SK-N-SH (cell line): ENCODE results near the gene TECPR2. TPM values are rescaled to one million over a fixed set of nuclear protein-coding genes. Genes with fewer than 3 reads are reported as not detected.

ENCODE experiments used
- CTCF ChIA-PET: fragments of 300-600, 350-600 bp; formaldehyde crosslinking; extraction: SDS; loops from one replicate; lab custom pipeline; 2021; lab: Yijun Ruan, JAX
- POLR2A ChIA-PET: fragments of 350-600 bp; sonication (Branson Sonifier 250); formaldehyde crosslinking; extraction: SDS; loops from one replicate; lab custom pipeline; 2020; ENCODE audit warnings: antibody characterized with exemption, inconsistent platforms; lab: Yijun Ruan, JAX
- DNase-seq: peaks from one replicate; pipeline ENCODE4 v3.0.0; 2012
- H2AFZ ChIP-seq: fragments of 200-600 bp; sonication (generic); 2 replicates; pipeline ENCODE4 v1.8.1; 2016; ENCODE audit warnings: antibody characterized with exemption, mild to moderate bottlenecking, low read depth
- H3F3A ChIP-seq: fragments of 200-600 bp; sonication (generic); replicated peaks from 2 replicates; pipeline ENCODE3; 2016; ENCODE audit warnings: antibody characterized with exemption, mild to moderate bottlenecking; ENCODE audit not compliant: insufficient read depth
- H3K27ac ChIP-seq, 2 experiments: fragments of 200-500 bp in 1 of 2; fragments of 200-600 bp in 1 of 2; sonication (Bioruptor generic) in 1 of 2; sonication (generic), shearing (Covaris generic) in 1 of 2; 2 replicates each; pipeline versions ENCODE4 v1.5.1 to v1.6.1; 2014 to 2016; ENCODE audit warnings: low read depth in 2 of 2, inconsistent platforms in 1 of 2, low read length in 1 of 2, mild to moderate bottlenecking in 1 of 2, mixed read lengths in 1 of 2
- H3K27me3 ChIP-seq: fragments of 200-600 bp; sonication (generic), shearing (Covaris generic); 2 replicates; pipeline ENCODE4 v1.6.1; 2016; ENCODE audit warnings: mixed run types; ENCODE audit not compliant: insufficient read depth
- H3K36me3 ChIP-seq, 2 experiments: fragments of 200-500 bp in 1 of 2; fragments of 200-600 bp in 1 of 2; sonication (Bioruptor generic) in 1 of 2; sonication (generic) in 1 of 2; replicated peaks in 1 of 2; 2 replicates each; pipeline versions ENCODE3 to v1.5.1; 2014 to 2016; ENCODE audit warnings: low read length in 1 of 2, mild to moderate bottlenecking in 1 of 2; ENCODE audit not compliant: insufficient read depth in 2 of 2, control insufficient read depth in 1 of 2
- H3K4me1 ChIP-seq, 2 experiments: fragments of 200-500 bp in 1 of 2; fragments of 200-600 bp in 1 of 2; sonication (Bioruptor generic) in 1 of 2; sonication (generic), shearing (Covaris generic) in 1 of 2; 2 replicates each; pipeline versions ENCODE4 v1.5.1 to v1.6.1; 2014 to 2016; ENCODE audit warnings: low read depth in 1 of 2, low read length in 1 of 2, mixed run types in 1 of 2; ENCODE audit not compliant: insufficient read depth in 2 of 2, control insufficient read depth in 1 of 2
- H3K4me2 ChIP-seq: fragments of 200-600 bp; sonication (generic), shearing (Covaris generic); 2 replicates; pipeline ENCODE4 v1.6.1; 2017; ENCODE audit warnings: mixed run types
- H3K4me3 ChIP-seq, 2 experiments: fragments of 200-500 bp in 1 of 2; fragments of 200-600 bp in 1 of 2; sonication (Bioruptor generic) in 1 of 2; sonication (generic), shearing (Covaris generic) in 1 of 2; 2 replicates each; pipeline versions ENCODE4 v1.5.1 to v1.8.1; 2014 to 2016; ENCODE audit warnings: low read depth in 2 of 2, inconsistent platforms in 1 of 2, low read length in 1 of 2, mild to moderate bottlenecking in 1 of 2, mixed read lengths in 1 of 2, moderate library complexity in 1 of 2
- H3K79me2 ChIP-seq: fragments of 200-600 bp; sonication (generic); 2 replicates; pipeline ENCODE4 v1.8.1; 2017; ENCODE audit warnings: mild to moderate bottlenecking; ENCODE audit not compliant: insufficient read depth
- H3K9ac ChIP-seq: fragments of 200-600 bp; sonication (generic); 2 replicates; pipeline ENCODE4 v1.6.1; 2017; ENCODE audit warnings: mixed run types
- H3K9me2 ChIP-seq: fragments of 200-600 bp; sonication (generic); 2 replicates; pipeline ENCODE4 v1.6.1; 2017; ENCODE audit warnings: mixed run types
- H3K9me3 ChIP-seq: fragments of 200-600 bp; sonication (generic); 2 replicates; pipeline ENCODE4 v1.6.1; 2017; ENCODE audit warnings: mixed run types, mild to moderate bottlenecking, moderate library complexity
- H4K20me1 ChIP-seq: fragments of 200-600 bp; sonication (generic); 2 replicates; pipeline ENCODE4 v1.6.1; 2017; ENCODE audit warnings: mild to moderate bottlenecking, mixed run types; ENCODE audit not compliant: insufficient read depth
- CHD2 ChIP-seq: fragments of 150-350 bp; IDR thresholded peaks from 2 replicates; pipeline ENCODE4 v1.6.1; 2018; ENCODE audit warnings: low read length; ENCODE audit not compliant: partially characterized antibody
- EP300 ChIP-seq, 2 experiments: IDR thresholded peaks; 2 replicates each; pipeline versions ENCODE4 v1.4.0 to v1.6.1; 2012; ENCODE audit warnings: borderline replicate concordance in 1 of 2, low read depth in 1 of 2, low read length in 1 of 2
- EZH2phosphoT487 ChIP-seq: fragments of 200-600 bp; sonication (generic); IDR thresholded peaks from 2 replicates; pipeline ENCODE4 v1.6.1; 2017; ENCODE audit warnings: low read depth, mixed run types, mild to moderate bottlenecking, antibody characterized with exemption, moderate library complexity, borderline replicate concordance
- FOSL2 ChIP-seq: IDR thresholded peaks from 2 replicates; pipeline ENCODE4 v1.4.0; 2012; ENCODE audit warnings: low read depth, mild to moderate bottlenecking, moderate library complexity, borderline replicate concordance
- GABPA ChIP-seq: IDR thresholded peaks from 2 replicates; pipeline ENCODE4 v1.4.0; 2012; ENCODE audit warnings: low read depth, mild to moderate bottlenecking
- GATA2 ChIP-seq: sonication (generic); formaldehyde crosslinking; IDR thresholded peaks from 2 replicates; pipeline ENCODE4 v1.5.0; 2020; ENCODE audit warnings: mild to moderate bottlenecking, missing genetic modification reagents
- JUND ChIP-seq: IDR thresholded peaks from 2 replicates; pipeline ENCODE4 v1.4.0; 2012
- NFIC ChIP-seq: IDR thresholded peaks from 2 replicates; pipeline ENCODE4 v1.4.0; 2012; ENCODE audit warnings: borderline replicate concordance
- NRF1 ChIP-seq: IDR thresholded peaks from 2 replicates; pipeline ENCODE4 v1.6.1; 2012; ENCODE audit warnings: low read depth, mild to moderate bottlenecking, low read length
- POLR2AphosphoS5 ChIP-seq: IDR thresholded peaks from 2 replicates; pipeline ENCODE4 v1.6.1; 2012; ENCODE audit warnings: low read depth, low read length
- RAD21 ChIP-seq: IDR thresholded peaks from 2 replicates; pipeline ENCODE4 v1.6.1; 2012; ENCODE audit warnings: mild to moderate bottlenecking, low read length
- RCOR1 ChIP-seq: fragments of 150-350 bp; IDR thresholded peaks from 2 replicates; pipeline ENCODE4 v1.6.1; 2017; ENCODE audit warnings: antibody characterized with exemption, low read length
- RFX5 ChIP-seq: IDR thresholded peaks from 2 replicates; pipeline ENCODE4 v1.6.1; 2012; ENCODE audit warnings: mild to moderate bottlenecking, improper control_type of control experiment, low read length
- SIN3A ChIP-seq: IDR thresholded peaks from 2 replicates; pipeline ENCODE4 v1.6.1; 2012; ENCODE audit warnings: low read depth, mild to moderate bottlenecking, low read length, moderate library complexity, borderline replicate concordance
- SMC3 ChIP-seq: IDR thresholded peaks from 2 replicates; pipeline ENCODE4 v1.6.1; 2012; ENCODE audit warnings: low read depth, low read length, improper control_type of control experiment
- TEAD4 ChIP-seq: IDR thresholded peaks from 2 replicates; pipeline ENCODE4 v1.4.0; 2012; ENCODE audit warnings: mild to moderate bottlenecking, borderline replicate concordance; ENCODE audit not compliant: insufficient read depth
- WGBS: methylation state at CpG from one replicate; pipeline ENCODE4 v1.1.6; 2017; ENCODE audit warnings: low lambda C conversion rate; 5-methylcytosine and 5-hydroxymethylcytosine counted together
- polyA plus RNA-seq, 3 experiments: library from polyadenylated mRNA; depleted of rRNA; stranded (reverse); fragments of >200 nt; gene quantifications; 2 replicates each; pipeline ENCODE4 v1.2.3, GENCODE V29; 2012
- TF ChIP-seq, protein P1 (sequence below): fragments of 150-350 bp; IDR thresholded peaks from 2 replicates; pipeline ENCODE4 v1.6.1; 2016; ENCODE audit warnings: mild to moderate bottlenecking, low read depth, low read length
- TF ChIP-seq, protein P2 (sequence below): fragments of 200-600 bp; sonication (generic); IDR thresholded peaks from 2 replicates; pipeline ENCODE4 v1.6.1; 2017; ENCODE audit warnings: antibody characterized with exemption, mild to moderate bottlenecking, moderate library complexity
- TF ChIP-seq, protein P3 (sequence below): fragments of 150-350 bp; IDR thresholded peaks from 2 replicates; pipeline ENCODE4 v1.6.1; 2017; ENCODE audit warnings: antibody characterized with exemption, low read length, low read depth, borderline replicate concordance

The TECPR2 gene
- polyA plus RNA-seq, 1 of the 3 experiments (the other 2 are of a cell fraction), result 6.9 TPM

DNA sequence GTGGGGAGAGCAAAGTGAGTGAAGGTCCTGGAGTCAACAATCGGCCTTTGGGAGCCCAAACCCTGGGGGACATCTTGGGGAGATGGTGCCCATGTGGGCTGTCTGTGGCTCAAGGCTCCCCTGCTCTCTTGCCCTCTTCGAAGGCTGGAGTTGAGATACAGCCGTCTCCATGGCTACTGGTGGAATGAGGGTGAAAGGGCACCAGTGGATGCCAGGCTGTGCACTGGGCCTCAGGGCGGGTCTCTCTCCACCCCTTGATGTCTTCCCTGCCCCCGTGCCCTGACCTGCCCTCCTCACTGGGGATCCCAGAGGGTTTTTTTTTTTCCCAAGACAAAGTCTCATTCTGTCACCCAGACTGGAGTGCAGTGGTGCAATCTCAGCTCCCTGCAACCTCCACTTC lies 148.8 kb downstream of the TECPR2 start:
- POLR2A ChIA-PET, result no interaction called here

More for the DNA sequence above, 148.8 kb downstream of the TECPR2 start:
- Histone ChIP-seq H3K9ac (no peak overlapping the region), H3F3A (no peaks in the 10 kb centered on the region), H3K79me2 (peaks cover 12% of the 10 kb centered on the region; the same call in 1 of the 2 replicates), H4K20me1 (no peaks in the 10 kb centered on the region), H3K36me3 (peaks cover 0 to 3% of the 10 kb centered on the region in 2 experiments), H3K4me2 (no peak overlapping the region), H3K9me2 (no peaks in the 10 kb centered on the region), H3K27me3 (no peaks in the 10 kb centered on the region), H3K4me1 (peaks cover 0 to 19% of the 10 kb centered on the region in 2 experiments; a peak in 1 of 4 replicates), H3K27ac (no peak overlapping the region), H3K4me3 (no peak overlapping the region), H2AFZ (no peak overlapping the region), H3K9me3 (no peaks in the 10 kb centered on the region)
- DNase-seq, result no peak
- TF ChIP-seq EP300 (IDR thresholded peaks at IDR 0.05; ENCODE audit: borderline replicate concordance in 1 of 2, low read depth in 1 of 2, low read length in 1 of 2) (no peak), POLR2AphosphoS5 (no peak), EZH2phosphoT487 (no peak), RAD21 (no peak), NFIC (no peak), RCOR1 (no peak), GATA2 (CRISPR knock-in tag) (no peak), FOSL2 (no peak), JUND (no peak), SIN3A (no peak), SMC3 (no peak), TEAD4 (no peak), CHD2 (no peak), RFX5 (no peak), NRF1 (no peak), GABPA (no peak)
- TF ChIP-seq, protein P1, sequence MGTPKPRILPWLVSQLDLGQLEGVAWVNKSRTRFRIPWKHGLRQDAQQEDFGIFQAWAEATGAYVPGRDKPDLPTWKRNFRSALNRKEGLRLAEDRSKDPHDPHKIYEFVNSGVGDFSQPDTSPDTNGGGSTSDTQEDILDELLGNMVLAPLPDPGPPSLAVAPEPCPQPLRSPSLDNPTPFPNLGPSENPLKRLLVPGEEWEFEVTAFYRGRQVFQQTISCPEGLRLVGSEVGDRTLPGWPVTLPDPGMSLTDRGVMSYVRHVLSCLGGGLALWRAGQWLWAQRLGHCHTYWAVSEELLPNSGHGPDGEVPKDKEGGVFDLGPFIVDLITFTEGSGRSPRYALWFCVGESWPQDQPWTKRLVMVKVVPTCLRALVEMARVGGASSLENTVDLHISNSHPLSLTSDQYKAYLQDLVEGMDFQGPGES, result no peak
- TF ChIP-seq, protein P2, sequence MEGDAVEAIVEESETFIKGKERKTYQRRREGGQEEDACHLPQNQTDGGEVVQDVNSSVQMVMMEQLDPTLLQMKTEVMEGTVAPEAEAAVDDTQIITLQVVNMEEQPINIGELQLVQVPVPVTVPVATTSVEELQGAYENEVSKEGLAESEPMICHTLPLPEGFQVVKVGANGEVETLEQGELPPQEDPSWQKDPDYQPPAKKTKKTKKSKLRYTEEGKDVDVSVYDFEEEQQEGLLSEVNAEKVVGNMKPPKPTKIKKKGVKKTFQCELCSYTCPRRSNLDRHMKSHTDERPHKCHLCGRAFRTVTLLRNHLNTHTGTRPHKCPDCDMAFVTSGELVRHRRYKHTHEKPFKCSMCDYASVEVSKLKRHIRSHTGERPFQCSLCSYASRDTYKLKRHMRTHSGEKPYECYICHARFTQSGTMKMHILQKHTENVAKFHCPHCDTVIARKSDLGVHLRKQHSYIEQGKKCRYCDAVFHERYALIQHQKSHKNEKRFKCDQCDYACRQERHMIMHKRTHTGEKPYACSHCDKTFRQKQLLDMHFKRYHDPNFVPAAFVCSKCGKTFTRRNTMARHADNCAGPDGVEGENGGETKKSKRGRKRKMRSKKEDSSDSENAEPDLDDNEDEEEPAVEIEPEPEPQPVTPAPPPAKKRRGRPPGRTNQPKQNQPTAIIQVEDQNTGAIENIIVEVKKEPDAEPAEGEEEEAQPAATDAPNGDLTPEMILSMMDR, result no peak
- TF ChIP-seq, protein P3, sequence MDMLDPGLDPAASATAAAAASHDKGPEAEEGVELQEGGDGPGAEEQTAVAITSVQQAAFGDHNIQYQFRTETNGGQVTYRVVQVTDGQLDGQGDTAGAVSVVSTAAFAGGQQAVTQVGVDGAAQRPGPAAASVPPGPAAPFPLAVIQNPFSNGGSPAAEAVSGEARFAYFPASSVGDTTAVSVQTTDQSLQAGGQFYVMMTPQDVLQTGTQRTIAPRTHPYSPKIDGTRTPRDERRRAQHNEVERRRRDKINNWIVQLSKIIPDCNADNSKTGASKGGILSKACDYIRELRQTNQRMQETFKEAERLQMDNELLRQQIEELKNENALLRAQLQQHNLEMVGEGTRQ, result no peak
- CTCF ChIA-PET, result interaction anchor here (3.1 kb wide), 1 partner anchor 74 kb away, joined by 23 read pairs; no protein-coding TSS in a partner anchor
- WGBS, result 90% methylated on average over 3 of the region's 5 CpGs
